AG09309 (cell line): ENCODE data around the gene SLC2A6.

Experiments
- DNase-seq: peaks from one replicate; pipeline ENCODE4 v3.0.0-alpha.2; 2010; ENCODE audit warnings: low read depth
- H3K4me3 ChIP-seq: 2 replicates; pipeline ENCODE4 v1.5.1; 2011; ENCODE audit warnings: mild to moderate bottlenecking, low read depth, low read length, moderate library complexity; ENCODE audit not compliant: control insufficient read depth
- CTCF ChIP-seq: IDR thresholded peaks from 2 replicates; pipeline ENCODE4 v1.5.1; 2011; ENCODE audit warnings: mild to moderate bottlenecking, low read depth, low read length, inconsistent platforms; ENCODE audit not compliant: insufficient read depth, control insufficient read depth; ENCODE audit errors: missing control alignments

Gene SLC2A6

GRCh38 chr9:133428617-133429101 is 50.2 kb downstream of the SLC2A6 start:
- no peak for TF ChIP-seq CTCF
- H3K4me3 ChIP-seq: no peak overlapping the region
- DNase-seq: no peak

GRCh38 chr9:133427658-133428348 is 51.1 kb downstream of the SLC2A6 start:
- no peak overlapping the region for H3K4me3 ChIP-seq
- no peak for DNase-seq

GRCh38 chr9:133426011-133426410 is 52.9 kb downstream of the SLC2A6 start:
- no peak for TF ChIP-seq CTCF
- DNase-seq: no peak

More at GRCh38 chr9:133427658-133428348, 51.1 kb downstream of the SLC2A6 start:
- no peak for TF ChIP-seq CTCF

GRCh38 chr9:133425049-133425632 is 53.8 kb downstream of the SLC2A6 start:
- TF ChIP-seq CTCF: no peak
- H3K4me3 ChIP-seq: no peak overlapping the region
- no peak for DNase-seq

More at GRCh38 chr9:133426011-133426410, 52.9 kb downstream of the SLC2A6 start:
- no peak overlapping the region for H3K4me3 ChIP-seq

GRCh38 chr9:133424187-133424586 is 54.7 kb downstream of the SLC2A6 start:
- no peak for TF ChIP-seq CTCF
- DNase-seq: no peak
- no peak overlapping the region for H3K4me3 ChIP-seq

GRCh38 chr9:133423216-133423615 is 55.7 kb downstream of the SLC2A6 start:
- H3K4me3 ChIP-seq: no peak overlapping the region
- no peak for TF ChIP-seq CTCF
- DNase-seq: no peak
